Posterior vena cava (tissue), 2 donors: Measurements from ENCODE around the gene DNHD1. TPM values are rescaled to one million over a fixed set of nuclear protein-coding genes. Genes with fewer than 3 reads are reported as not detected.

Source experiments
- DNase-seq: peaks from one replicate; pipeline ENCODE4 v3.0.0-alpha.2; 2020; ENCODE audit warnings: low spot score
- intact Hi-C, 2 donors: fragments of 100-400 bp; cut with DNase I; formaldehyde crosslinking; loops; one replicate each; pipeline versions ENCODE4 v1.14.1 to v1.14.2; 2022 to 2023
- total RNA-seq, 2 donors: library from RNA; stranded (reverse); fragmentation: NEBNext Ultra II Directional; extraction: Animal tissue kit (Norgen Biotek cat#: 25700); gene quantifications; one replicate each; pipeline ENCODE4 v1.2.1, GENCODE V29; 2021
- donor health status: DM: yes; HTN: yes; CAD: no.
- donor health status: DM: yes; HTN: yes; CAD: no.

The DNHD1 gene
- total RNA-seq, 2 donors from 2014 or later = 9.3 to 10.3 TPM

- intact Hi-C loops = no loop called here
- DNase-seq = no peak
These were observed 59.3 kb downstream of the DNHD1 start for GRCh38 chr11:6556139-6556949.

GRCh38 chr11:6557063-6557462 is 60.0 kb downstream of the DNHD1 start:
- no peak for DNase-seq

GRCh38 chr11:6557761-6558674 is 60.9 kb downstream of the DNHD1 start:
- intact Hi-C loops = no loop called here
- DNase-seq = no peak

More at GRCh38 chr11:6557063-6557462, 60.0 kb downstream of the DNHD1 start:
- intact Hi-C loops = no loop called here

GRCh38 chr11:6559369-6559768 is 62.3 kb downstream of the DNHD1 start:
- no peak for DNase-seq
- intact Hi-C loops = no loop called here

GRCh38 chr11:6561288-6561687 is 64.2 kb downstream of the DNHD1 start:
- intact Hi-C loops = no loop called here

GRCh38 chr11:6563121-6563619 is 66.1 kb downstream of the DNHD1 start:
- peak; percentile 36 for DNase-seq

More at GRCh38 chr11:6561288-6561687, 64.2 kb downstream of the DNHD1 start:
- no peak for DNase-seq

GRCh38 chr11:6563667-6564066 is 66.6 kb downstream of the DNHD1 start:
- intact Hi-C loops = no loop called here
- DNase-seq = peak; percentile 75

More at GRCh38 chr11:6563121-6563619, 66.1 kb downstream of the DNHD1 start:
- intact Hi-C loops = no loop called here

- intact Hi-C loops = no loop called here
These were observed 68.2 kb downstream of the DNHD1 start for GRCh38 chr11:6565325-6565724.

GRCh38 chr11:6565988-6566703 is 69.1 kb downstream of the DNHD1 start:
- DNase-seq = no peak
- intact Hi-C loops = no loop called here

More at GRCh38 chr11:6565325-6565724, 68.2 kb downstream of the DNHD1 start:
- no peak for DNase-seq

- no peak for DNase-seq
- intact Hi-C loops = no loop called here
These were observed 69.8 kb downstream of the DNHD1 start for GRCh38 chr11:6566704-6567370.

- DNase-seq = peak; percentile 75
- intact Hi-C loops = no loop called here
These were observed 70.3 kb downstream of the DNHD1 start for GRCh38 chr11:6567371-6567745.

GRCh38 chr11:6568191-6568918 is 71.3 kb downstream of the DNHD1 start:
- DNase-seq = peak; percentile 76
- intact Hi-C loops = no loop called here

GRCh38 chr11:6569706-6570105 is 72.6 kb downstream of the DNHD1 start:
- intact Hi-C loops = loop anchor here in 1 of 2 donors (5.0 kb wide), 1 partner anchor 32 kb away; no protein-coding TSS in a partner anchor
- DNase-seq = no peak

- DNase-seq = no peak
- intact Hi-C loops = loop anchor here in 1 of 2 donors (5.0 kb wide), 1 partner anchor 34 kb away; no protein-coding TSS in a partner anchor
These were observed 73.8 kb downstream of the DNHD1 start for GRCh38 chr11:6570691-6571427.

GRCh38 chr11:6571434-6572008 is 74.4 kb downstream of the DNHD1 start:
- no peak for DNase-seq
- intact Hi-C loops = loop anchor here in 1 of 2 donors (5.0 kb wide), 1 partner anchor 34 kb away; no protein-coding TSS in a partner anchor

- no peak for DNase-seq
- intact Hi-C loops = loop anchor here in 1 of 2 donors (5.0 kb wide), 1 partner anchor 35 kb away; no protein-coding TSS in a partner anchor
These were observed 75.1 kb downstream of the DNHD1 start for GRCh38 chr11:6572215-6572614.
